Fibroblast of skin of scalp (primary cell): Measurements from ENCODE around the gene NCOA4.
"Not testable (repeated sequence)": the region's sequence is repeated elsewhere in the genome, so short reads cannot be mapped to it uniquely, and the experiment has no call there.

Experiments used
- DNase-seq: peaks from one replicate; pipeline ENCODE4 v3.0.0-alpha.2; 2013

Gene NCOA4

DNA sequence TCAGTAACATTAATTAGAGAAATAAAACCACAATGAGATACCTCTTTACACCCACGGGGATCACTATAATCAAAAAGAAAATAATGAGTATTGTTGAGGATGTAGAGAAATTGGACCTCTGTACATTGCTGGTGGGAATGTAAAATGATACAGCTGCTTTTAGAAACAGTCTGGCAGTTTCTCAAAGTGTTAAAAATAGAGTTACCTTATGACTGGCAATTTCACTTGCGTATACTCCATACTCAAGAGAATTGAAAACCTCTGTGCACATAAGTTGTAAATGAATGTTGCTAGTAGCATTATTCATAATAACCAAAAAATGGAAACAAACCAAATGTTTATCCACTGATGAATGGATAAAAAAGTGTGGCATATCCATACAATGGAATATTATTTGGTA, 51.9 kb downstream of the NCOA4 start:
- not testable (repeated sequence) for DNase-seq

DNA sequence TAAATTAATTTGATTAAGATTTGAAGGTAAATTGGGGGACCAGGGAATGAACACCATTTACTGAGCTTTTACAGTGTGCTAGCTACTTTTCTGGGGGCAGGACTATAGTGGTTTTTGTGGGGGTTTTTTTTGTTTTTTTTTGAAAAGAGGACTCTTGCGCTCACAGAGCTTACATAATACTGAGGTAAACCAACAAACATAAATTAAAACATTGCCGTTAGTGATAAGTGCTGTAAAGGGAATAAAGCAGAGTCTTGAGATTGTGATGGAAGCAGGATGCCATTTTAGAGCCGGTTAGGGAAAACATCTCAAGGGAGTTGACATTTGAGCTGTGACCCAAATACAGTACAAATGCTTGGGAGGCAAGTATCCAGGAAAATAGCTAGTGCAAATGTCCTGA, 56.4 kb downstream of the NCOA4 start:
- DNase-seq: not testable (repeated sequence)

DNA sequence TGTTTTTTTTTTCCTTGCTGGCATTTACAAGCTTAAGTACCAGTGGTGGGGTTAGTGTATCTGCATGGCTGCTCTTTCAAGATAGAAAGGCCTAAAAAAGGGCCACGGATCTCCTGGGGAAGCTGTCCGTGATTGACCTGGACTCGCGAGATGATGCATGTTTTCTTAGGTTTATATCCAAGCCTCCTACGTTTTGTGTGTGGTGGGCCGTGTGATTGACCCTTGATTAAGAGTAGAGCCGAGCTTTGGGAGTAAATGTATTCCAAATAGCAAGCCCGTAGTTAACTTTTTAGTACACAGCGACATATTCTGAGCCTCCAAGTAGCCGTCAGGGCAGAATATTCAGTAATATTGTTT, 57.6 kb downstream of the NCOA4 start:
- not testable (repeated sequence) for DNase-seq

DNA sequence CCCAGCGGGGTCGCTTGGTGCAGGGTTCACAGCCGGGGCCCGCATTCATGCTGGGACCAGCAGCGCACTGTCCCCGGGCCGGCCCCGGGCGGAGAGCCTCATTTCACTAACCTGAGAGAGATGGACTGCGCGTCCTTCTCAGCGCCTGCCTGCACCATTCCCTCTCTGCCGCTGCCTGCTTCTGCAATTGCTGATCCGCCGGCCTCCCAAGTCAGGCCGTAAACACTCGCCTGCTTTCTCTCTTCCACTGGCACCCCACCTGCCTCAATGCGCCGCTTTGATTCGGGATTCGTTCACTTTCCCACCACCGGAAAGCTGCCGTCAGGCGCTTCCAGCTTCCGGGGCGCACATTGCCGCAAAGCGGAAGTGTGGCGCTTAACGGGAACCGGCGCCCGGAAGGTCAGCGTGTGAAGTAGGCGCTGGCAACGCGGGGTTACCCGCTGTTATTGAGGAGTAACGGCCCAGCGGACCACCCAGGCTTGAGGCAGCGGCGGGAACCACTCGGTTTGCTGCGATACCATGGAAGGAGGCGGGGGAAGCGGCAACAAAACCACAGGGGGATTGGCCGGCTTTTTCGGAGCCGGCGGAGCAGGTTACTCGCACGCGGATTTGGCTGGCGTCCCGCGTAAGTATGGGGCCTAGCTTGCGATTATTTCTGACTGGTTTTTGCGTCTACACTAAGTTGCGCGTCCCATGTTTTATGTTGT, 58.2 kb downstream of the NCOA4 start, which contains the start of gene TIMM23:
Gene TIMM23, plus strand, starts transcription at position 384 of the 707 bp plus-strand sequence. Its CDS starts 136 bp downstream, at position 520.
- DNase-seq: peak; percentile 86

DNA sequence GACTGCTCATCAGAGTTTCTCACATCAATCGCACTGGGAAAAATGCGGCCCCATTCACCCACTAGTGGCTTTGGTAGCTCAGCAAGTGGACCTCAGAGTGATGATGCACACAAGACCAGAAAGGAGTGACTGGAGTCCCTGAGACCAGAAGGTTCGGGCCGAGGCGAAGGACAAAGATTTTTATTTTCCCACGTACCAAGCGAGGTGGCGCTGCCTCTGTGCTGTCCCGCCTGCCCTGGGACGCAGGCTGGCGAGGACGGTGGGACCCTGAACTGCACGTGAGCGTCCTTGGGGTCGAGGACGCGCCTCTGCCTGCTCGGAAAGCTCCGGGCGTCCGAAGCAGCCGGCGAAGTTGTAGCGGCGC, 58.7 kb downstream of the NCOA4 start:
- DNase-seq: not testable (repeated sequence)

DNA sequence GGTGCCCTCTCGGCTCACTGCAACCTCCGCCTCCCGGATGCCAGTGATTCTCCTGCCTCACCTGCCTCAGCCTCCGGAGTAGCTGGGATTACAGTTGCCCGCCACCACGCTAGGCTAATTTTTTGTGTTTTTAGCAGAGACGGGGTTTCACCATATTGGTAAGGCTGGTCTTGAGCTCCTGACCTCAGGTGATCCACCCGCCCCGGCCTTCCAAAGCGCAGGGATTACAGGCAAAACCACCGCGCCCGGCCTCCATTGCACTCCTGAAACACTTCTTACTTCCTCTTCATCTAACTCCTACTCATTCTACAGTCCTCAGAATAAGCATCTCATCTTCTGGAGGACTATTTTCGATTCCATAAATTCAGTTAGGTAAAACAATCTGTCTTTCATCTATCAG, 59.4 kb downstream of the NCOA4 start:
- DNase-seq: not testable (repeated sequence)

DNA sequence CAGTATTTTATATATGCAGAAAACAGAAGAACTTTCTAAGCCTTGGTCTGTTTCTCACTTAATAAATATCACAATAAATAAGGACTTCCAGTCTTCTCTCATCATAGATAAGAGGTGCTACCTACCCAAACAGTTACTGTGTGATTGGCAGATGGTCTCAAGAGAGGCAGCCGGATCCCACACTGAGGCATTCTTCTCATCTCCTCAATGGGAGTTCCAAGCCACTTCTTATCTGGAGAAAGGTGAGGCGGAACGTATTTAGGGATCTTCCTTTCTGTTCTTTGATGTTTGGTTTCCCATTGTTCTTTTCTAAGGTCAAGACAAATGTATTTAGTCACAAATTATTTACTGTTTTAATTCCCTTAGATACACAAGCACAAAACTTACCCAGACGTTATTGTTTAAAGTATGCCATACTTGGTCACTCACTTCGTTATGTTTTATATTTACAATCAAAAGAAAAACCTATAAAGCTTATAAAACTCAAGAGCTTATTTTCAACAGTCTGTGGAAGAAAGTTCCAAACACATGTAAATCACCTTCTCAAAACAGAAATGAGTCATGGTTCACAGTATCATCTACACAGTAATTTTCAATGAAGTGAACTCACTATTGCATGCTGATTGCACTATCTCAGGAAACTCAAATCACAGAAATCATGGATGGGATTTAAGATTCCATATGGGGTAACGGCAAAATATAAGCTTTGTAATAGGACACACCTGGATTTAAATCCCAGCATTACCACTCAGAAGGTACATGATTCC, 67.6 kb downstream of the NCOA4 start:
- DNase-seq: not testable (repeated sequence)

DNA sequence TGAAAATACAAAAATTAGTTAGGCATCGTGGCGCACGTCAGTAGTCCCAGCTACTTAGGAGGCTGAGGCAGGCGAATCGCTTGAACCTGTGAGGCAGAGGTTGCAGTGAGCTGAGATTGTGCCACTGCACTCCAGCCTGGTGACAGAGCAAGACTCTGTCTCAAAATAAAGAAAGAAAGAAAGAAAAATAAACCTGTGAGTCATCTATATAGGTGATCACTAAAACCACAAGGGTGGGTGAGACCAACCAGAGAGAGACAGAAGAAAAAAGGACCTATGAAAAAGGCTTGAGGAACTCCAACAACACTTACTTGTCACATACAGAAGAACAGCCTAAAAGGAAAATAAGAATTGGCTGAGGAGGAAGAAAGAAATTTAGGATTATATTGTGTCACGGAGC, 72.5 kb downstream of the NCOA4 start:
- DNase-seq: not testable (repeated sequence)

DNA sequence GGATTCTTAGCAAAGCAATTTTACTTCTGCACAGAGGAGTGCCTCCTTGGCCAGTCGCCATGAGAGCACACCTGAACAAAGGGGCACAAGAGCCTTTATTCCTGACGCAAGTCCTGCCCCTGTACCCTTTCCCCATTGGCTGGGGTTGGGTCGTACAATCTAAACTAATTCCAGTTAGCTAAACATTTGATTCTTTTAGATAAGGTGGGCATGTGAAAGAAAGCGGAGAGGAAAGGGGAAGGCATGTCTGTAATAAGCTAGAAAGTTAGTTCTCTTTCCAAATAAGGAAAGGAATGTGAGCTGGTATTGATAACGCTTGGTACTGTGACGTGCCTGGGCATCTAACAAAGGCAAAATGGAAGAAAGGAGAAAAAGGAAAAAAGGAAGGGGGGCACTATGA, 73.8 kb downstream of the NCOA4 start:
- not testable (repeated sequence) for DNase-seq
